Measurements from ENCODE around the gene EMP3. TPM values are rescaled to one million over a fixed set of nuclear protein-coding genes. Genes with fewer than 3 reads are reported as not detected.

The EMP3 gene
- total RNA-seq: 100 to 1,000 TPM in 4 of 9 donors, 10 to 100 TPM in 5; 20.6 to 118 (median 97.9) TPM
- polyA plus RNA-seq: 100 to 1,000 TPM in 2 of 3 donors, 10 to 100 TPM in 1; 63.9 to 409 (median 315) TPM
- long read RNA-seq, donor 1, transcript EMP3-201 (5 exons, 876 nt): major isoform, 46 of 61 reads
- long read RNA-seq, donor 1, partial matches to known transcripts: 9 of 61 reads
- long read RNA-seq, donor 1, other reads (novel, unspliced or antisense): 0 of 61 reads
- long read RNA-seq, donor 2, transcript EMP3-201 (5 exons, 876 nt): major isoform, 43 of 63 reads
- long read RNA-seq, donor 2, partial matches to known transcripts: 16 of 63 reads
- long read RNA-seq, donor 2, other reads (novel, unspliced or antisense): 0 of 63 reads
- long read RNA-seq, donor 3, transcript EMP3-201 (5 exons, 876 nt): major isoform, 33 of 41 reads
- long read RNA-seq, donor 3, partial matches to known transcripts: 7 of 41 reads
- long read RNA-seq, donor 3, other reads (novel, unspliced or antisense): 0 of 41 reads
- long read RNA-seq, donor 4, transcript EMP3-201 (5 exons, 876 nt): major isoform, 84 of 121 reads
- long read RNA-seq, donor 4, partial matches to known transcripts: 28 of 121 reads
- long read RNA-seq, donor 4, other reads (novel, unspliced or antisense): 3 of 121 reads
- long read RNA-seq, donor 5, transcript EMP3-204 (4 exons, 761 nt): minor isoform, 5 of 157 reads
- long read RNA-seq, donor 5, transcript EMP3-201 (5 exons, 876 nt): major isoform, 118 of 157 reads
- long read RNA-seq, donor 5, partial matches to known transcripts: 31 of 157 reads
- long read RNA-seq, donor 5, other reads (novel, unspliced or antisense): 3 of 157 reads
- long read RNA-seq, donor 6, transcript EMP3-201 (5 exons, 876 nt): major isoform, 86 of 141 reads
- long read RNA-seq, donor 6, partial matches to known transcripts: 47 of 141 reads
- long read RNA-seq, donor 6, other reads (novel, unspliced or antisense): 4 of 141 reads
- long read RNA-seq, donor 7, transcript EMP3-201 (5 exons, 876 nt): major isoform, 20 of 32 reads
- long read RNA-seq, donor 7, transcript EMP3-205 (2 exons, 406 nt): minor isoform, 5 of 32 reads
- long read RNA-seq, donor 7, partial matches to known transcripts: 5 of 32 reads
- long read RNA-seq, donor 7, other reads (novel, unspliced or antisense): 0 of 32 reads
- long read RNA-seq, donor 8, transcript EMP3-201 (5 exons, 876 nt): major isoform, 56 of 68 reads
- long read RNA-seq, donor 8, partial matches to known transcripts: 9 of 68 reads
- long read RNA-seq, donor 8, other reads (novel, unspliced or antisense): 0 of 68 reads
- long read RNA-seq, donor 9, transcript EMP3-201 (5 exons, 876 nt): major isoform, 27 of 28 reads
- long read RNA-seq, donor 9, partial matches to known transcripts: 0 of 28 reads
- long read RNA-seq, donor 9, other reads (novel, unspliced or antisense): 0 of 28 reads
- long read RNA-seq, donor 10, transcript EMP3-201 (5 exons, 876 nt): major isoform, 29 of 38 reads
- long read RNA-seq, donor 10, partial matches to known transcripts: 7 of 38 reads
- long read RNA-seq, donor 10, other reads (novel, unspliced or antisense): 0 of 38 reads

GRCh38 chr19:48325265-48325910 lies at the start of gene EMP3:
Gene EMP3 (plus strand): TSS chr19:48325552. CDS start chr19:48326845, 1,293 bp downstream.
- DNase-seq: peak; percentile 77 to 92 (median 90)
- WGBS, 4 donors: 1 to 3% (median 2%) methylated on average over 22 of the region's 22 CpGs
- H3K9me3 ChIP-seq (replicated peaks in 1 of 3): no peaks in the 10 kb centered on the region
- H3K27ac ChIP-seq: peak within 1 kb of the TSS; percentile 56 to 90 (median 85)
- H3K36me3 ChIP-seq (replicated peaks in 1 of 2): no peaks in the 10 kb centered on the region
- peak; percentile 16 to 75 for TF ChIP-seq POLR2A (IDR thresholded peaks at IDR 0.05)
- no peak for TF ChIP-seq CTCF (IDR thresholded peaks at IDR 0.05)
- H3K27me3 ChIP-seq: no peaks in the 10 kb centered on the region
- intact Hi-C loops (cut with DNase I): no loop called here
- H3K4me1 ChIP-seq (replicated peaks in 1 of 2): peaks cover 27 to 38% of the 10 kb centered on the region in 2 donors
- peak within 1 kb of the TSS in 3 of 4 donors; percentile 58 to 64 (median 61) for H3K4me3 ChIP-seq

GRCh38 chr19:48279747-48280146 lies 45.6 kb upstream of the EMP3 start:
- WGBS, 4 donors: 77 to 89% (median 78%) methylated on average over 9 of the region's 9 CpGs
- H3K27ac ChIP-seq: no peak overlapping the region
- no peaks in the 10 kb centered on the region for H3K36me3 ChIP-seq (replicated peaks in 1 of 2)
- DNase-seq: no peak
- no peaks in the 10 kb centered on the region for H3K4me1 ChIP-seq (replicated peaks in 1 of 2)
- TF ChIP-seq CTCF (IDR thresholded peaks at IDR 0.05) (no peak), POLR2A (IDR thresholded peaks at IDR 0.05) (no peak)
- H3K27me3 ChIP-seq: no peaks in the 10 kb centered on the region
- intact Hi-C loops (cut with DNase I): no loop called here
- H3K4me3 ChIP-seq: no peak overlapping the region
- no peaks in the 10 kb centered on the region for H3K9me3 ChIP-seq (replicated peaks in 1 of 3)

- no peaks in the 10 kb centered on the region for H3K4me1 ChIP-seq (replicated peaks in 1 of 2)
- intact Hi-C loops (cut with DNase I): no loop called here
- no peaks in the 10 kb centered on the region for H3K36me3 ChIP-seq (replicated peaks in 1 of 2)
- H3K27ac ChIP-seq: no peak overlapping the region
- H3K27me3 ChIP-seq: no peaks in the 10 kb centered on the region
- H3K4me3 ChIP-seq: no peak overlapping the region
- DNase-seq: no peak
- TF ChIP-seq POLR2A (IDR thresholded peaks at IDR 0.05) (no peak), CTCF (IDR thresholded peaks at IDR 0.05) (no peak)
- H3K9me3 ChIP-seq (replicated peaks in 1 of 3): no peaks in the 10 kb centered on the region
- 91 to 96% (median 95%) methylated on average over 7 of the region's 7 CpGs for WGBS, 4 donors
These were observed 41.4 kb upstream of the EMP3 start for GRCh38 chr19:48283908-48284307.

Measured in adrenal gland (tissue), 19 donors.